Left ventricle myocardium inferior (tissue), 1 donor: ENCODE data around the gene SDC1. TPM values are rescaled to one million over a fixed set of nuclear protein-coding genes. Genes with fewer than 3 reads are reported as not detected.

Source experiments
- DNase-seq: peaks from one replicate; pipeline ENCODE4 v3.0.0-alpha.2; 2020
- H3K27ac ChIP-seq: fragments of 200-600 bp; replicated peaks from 2 replicates; pipeline ENCODE4 v1.8.0; 2021
- H3K27me3 ChIP-seq: fragments of 200-600 bp; 2 replicates; pipeline ENCODE4 v1.8.0; 2021; ENCODE audit warnings: low read depth
- H3K36me3 ChIP-seq: fragments of 200-600 bp; 2 replicates; pipeline ENCODE4 v1.8.0; 2021
- H3K4me1 ChIP-seq: fragments of 200-600 bp; 2 replicates; pipeline ENCODE4 v1.8.0; 2021
- H3K4me3 ChIP-seq: fragments of 200-600 bp; 2 replicates; pipeline ENCODE4 v1.8.0; 2021; ENCODE audit warnings: mild to moderate bottlenecking, moderate library complexity
- H3K9me3 ChIP-seq: fragments of 200-600 bp; replicated peaks from 2 replicates; pipeline ENCODE4 v1.8.0; 2021
- intact Hi-C: fragments of 100-400 bp; cut with micrococcal nuclease; formaldehyde crosslinking; loops from one replicate; pipeline ENCODE4 v1.11.0; 2022
- total RNA-seq: library from RNA; stranded (reverse); fragmentation: NEBNext Ultra II Directional; extraction: Animal tissue kit (Norgen Biotek cat#: 25700); gene quantifications from one replicate; pipeline ENCODE4 v1.2.1, GENCODE V29; 2021
- TF ChIP-seq, protein P1 (sequence below): fragments of 200-600 bp; IDR thresholded peaks from 2 replicates; pipeline ENCODE4 v1.8.0; 2021; ENCODE audit warnings: antibody characterized with exemption, mild to moderate bottlenecking, borderline replicate concordance
- donor health status: DM: no; HTN: yes; CAD: no; lungs with severe emphysema.

SDC1 gene
- total RNA-seq, 1 donor from 2014 or later: 0.41 TPM

- intact Hi-C loops: no loop called here
- no peak for DNase-seq
- TF ChIP-seq, protein P1, sequence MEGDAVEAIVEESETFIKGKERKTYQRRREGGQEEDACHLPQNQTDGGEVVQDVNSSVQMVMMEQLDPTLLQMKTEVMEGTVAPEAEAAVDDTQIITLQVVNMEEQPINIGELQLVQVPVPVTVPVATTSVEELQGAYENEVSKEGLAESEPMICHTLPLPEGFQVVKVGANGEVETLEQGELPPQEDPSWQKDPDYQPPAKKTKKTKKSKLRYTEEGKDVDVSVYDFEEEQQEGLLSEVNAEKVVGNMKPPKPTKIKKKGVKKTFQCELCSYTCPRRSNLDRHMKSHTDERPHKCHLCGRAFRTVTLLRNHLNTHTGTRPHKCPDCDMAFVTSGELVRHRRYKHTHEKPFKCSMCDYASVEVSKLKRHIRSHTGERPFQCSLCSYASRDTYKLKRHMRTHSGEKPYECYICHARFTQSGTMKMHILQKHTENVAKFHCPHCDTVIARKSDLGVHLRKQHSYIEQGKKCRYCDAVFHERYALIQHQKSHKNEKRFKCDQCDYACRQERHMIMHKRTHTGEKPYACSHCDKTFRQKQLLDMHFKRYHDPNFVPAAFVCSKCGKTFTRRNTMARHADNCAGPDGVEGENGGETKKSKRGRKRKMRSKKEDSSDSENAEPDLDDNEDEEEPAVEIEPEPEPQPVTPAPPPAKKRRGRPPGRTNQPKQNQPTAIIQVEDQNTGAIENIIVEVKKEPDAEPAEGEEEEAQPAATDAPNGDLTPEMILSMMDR: no peak
Measured at GRCh38 chr2:20150806-20151571, 73.9 kb downstream of the SDC1 start.

More at GRCh38 chr2:20150806-20151571, 73.9 kb downstream of the SDC1 start:
- Histone ChIP-seq H3K27ac (no peak overlapping the region), H3K4me3 (no peak overlapping the region), H3K9me3 (no peaks in the 10 kb centered on the region), H3K36me3 (no peaks in the 10 kb centered on the region), H3K27me3 (peaks cover 29% of the 10 kb centered on the region), H3K4me1 (no peaks in the 10 kb centered on the region)

Other genes with a start within 250 kb of the SDC1 start
- 4.8 TPM for gene WDR35, start 235.0 kb downstream of the SDC1 start, total RNA-seq
- 0.22 TPM for gene MATN3, start 212.5 kb downstream of the SDC1 start, total RNA-seq
- 201 TPM for gene LAPTM4A, start 173.5 kb downstream of the SDC1 start, total RNA-seq
- gene PUM2, start 125.7 kb upstream of the SDC1 start, total RNA-seq: 69.8 TPM
- gene RHOB, start 221.9 kb upstream of the SDC1 start, total RNA-seq: 193 TPM